Fibroblast of lung (primary cell): ENCODE data around the gene IGSF11. TPM values are rescaled to one million over a fixed set of nuclear protein-coding genes. Genes with fewer than 3 reads are reported as not detected.

ENCODE experiments used
- DNase-seq, 2 donors: peaks; one replicate each; pipeline versions ENCODE4 v3.0.0 to v3.0.0-alpha.2; 2010; ENCODE audit warnings: low read depth in 2 of 2
- H2AFZ ChIP-seq: 2 replicates; pipeline ENCODE4 v1.5.1; 2012; ENCODE audit warnings: low read length, control low read depth, inconsistent platforms
- H3K27ac ChIP-seq: 2 replicates; pipeline ENCODE4 v1.5.1; 2011; ENCODE audit warnings: low read length, control low read depth; ENCODE audit not compliant: insufficient read depth
- H3K27me3 ChIP-seq: 2 replicates; pipeline ENCODE4 v1.5.1; 2011; ENCODE audit warnings: mild to moderate bottlenecking, low read length; ENCODE audit not compliant: control insufficient read depth, insufficient read depth
- H3K36me3 ChIP-seq: 2 replicates; pipeline ENCODE4 v1.5.1; 2011; ENCODE audit warnings: low read length; ENCODE audit not compliant: control insufficient read depth, insufficient read depth
- H3K4me1 ChIP-seq: 2 replicates; pipeline ENCODE4 v1.5.1; 2011; ENCODE audit warnings: low read length; ENCODE audit not compliant: control insufficient read depth, insufficient read depth; ENCODE audit errors: extremely low read depth
- H3K4me2 ChIP-seq: 2 replicates; pipeline ENCODE4 v1.5.1; 2011; ENCODE audit warnings: low read length, control low read depth; ENCODE audit not compliant: insufficient read depth; ENCODE audit errors: extremely low read depth
- H3K4me3 ChIP-seq, 4 experiments: fragments of 200-600 bp in 1 of 4; sonication (generic) in 1 of 4; replicated peaks in 1 of 4; 2 replicates each; pipeline ENCODE4 v1.5.1; 2011 to 2016; ENCODE audit warnings: low read length in 4 of 4, low read depth in 3 of 4, mild to moderate bottlenecking in 3 of 4, control low read depth in 2 of 4, inconsistent platforms in 1 of 4, mixed read lengths in 1 of 4; ENCODE audit not compliant: insufficient read depth in 1 of 4; ENCODE audit errors: control extremely low read depth in 1 of 4
- H3K79me2 ChIP-seq: 2 replicates; pipeline ENCODE4 v1.5.1; 2012; ENCODE audit warnings: mild to moderate bottlenecking, low read length, inconsistent platforms; ENCODE audit not compliant: control insufficient read depth, insufficient read depth
- H3K9ac ChIP-seq: 2 replicates; pipeline ENCODE4 v1.5.1; 2011; ENCODE audit warnings: mild to moderate bottlenecking, low read length, control low read depth; ENCODE audit not compliant: insufficient read depth
- H3K9me3 ChIP-seq: 2 replicates; pipeline ENCODE4 v1.5.1; 2012; ENCODE audit warnings: low read depth, low read length; ENCODE audit not compliant: control insufficient read depth, insufficient read depth
- H4K20me1 ChIP-seq: 2 replicates; pipeline ENCODE4 v1.5.1; 2011; ENCODE audit warnings: low read length; ENCODE audit not compliant: control insufficient read depth, insufficient read depth; ENCODE audit errors: extremely low read depth
- EZH2 ChIP-seq: IDR thresholded peaks from 2 replicates; pipeline ENCODE4 v1.5.1; 2012; ENCODE audit warnings: low read length, control low read depth, mild to moderate bottlenecking; ENCODE audit errors: missing control alignments
- polyA minus RNA-seq: library from RNA; depleted of rRNA, polyadenylated mRNA; stranded (reverse); fragments of >200 nt; gene quantifications from 2 replicates; pipeline ENCODE4 v1.2.3, GENCODE V29; 2011; ENCODE audit warnings: low replicate concordance
- polyA plus RNA-seq, 2 donors: library from polyadenylated mRNA; depleted of rRNA in 1 of 2; stranded (reverse) in 1 of 2; unstranded in 1 of 2; fragments of >200 nt; gene quantifications; 2 replicates each; pipeline ENCODE4 v1.2.1, GENCODE V29; 2011 to 2012; ENCODE audit warnings: missing spikeins in 1 of 2
- total RNA-seq: library from RNA; depleted of rRNA; stranded (reverse); fragments of >200 nt; gene quantifications from 2 replicates; pipeline ENCODE4 v1.2.1, GENCODE V29; 2014
- TF ChIP-seq, protein P1 (sequence below), 2 donors: IDR thresholded peaks in 1 of 2; conservative IDR thresholded peaks in 1 of 2; 1 replicate in 1 of 2; 2 replicates in 1 of 2; pipeline ENCODE4 v1.5.1; 2011 to 2012; ENCODE audit warnings: low read length in 2 of 2, control low read depth in 1 of 2, inconsistent platforms in 1 of 2, low read depth in 1 of 2, mild to moderate bottlenecking in 1 of 2

The IGSF11 gene, protein sequence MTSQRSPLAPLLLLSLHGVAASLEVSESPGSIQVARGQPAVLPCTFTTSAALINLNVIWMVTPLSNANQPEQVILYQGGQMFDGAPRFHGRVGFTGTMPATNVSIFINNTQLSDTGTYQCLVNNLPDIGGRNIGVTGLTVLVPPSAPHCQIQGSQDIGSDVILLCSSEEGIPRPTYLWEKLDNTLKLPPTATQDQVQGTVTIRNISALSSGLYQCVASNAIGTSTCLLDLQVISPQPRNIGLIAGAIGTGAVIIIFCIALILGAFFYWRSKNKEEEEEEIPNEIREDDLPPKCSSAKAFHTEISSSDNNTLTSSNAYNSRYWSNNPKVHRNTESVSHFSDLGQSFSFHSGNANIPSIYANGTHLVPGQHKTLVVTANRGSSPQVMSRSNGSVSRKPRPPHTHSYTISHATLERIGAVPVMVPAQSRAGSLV
- total RNA-seq (under 0.01 and 0.26 TPM in 2 replicates), polyA plus RNA-seq (not detected in 2 replicates), polyA minus RNA-seq (not detected in 2 replicates)
- polyA plus RNA-seq (2012): not detected in 2 replicates

DNA sequence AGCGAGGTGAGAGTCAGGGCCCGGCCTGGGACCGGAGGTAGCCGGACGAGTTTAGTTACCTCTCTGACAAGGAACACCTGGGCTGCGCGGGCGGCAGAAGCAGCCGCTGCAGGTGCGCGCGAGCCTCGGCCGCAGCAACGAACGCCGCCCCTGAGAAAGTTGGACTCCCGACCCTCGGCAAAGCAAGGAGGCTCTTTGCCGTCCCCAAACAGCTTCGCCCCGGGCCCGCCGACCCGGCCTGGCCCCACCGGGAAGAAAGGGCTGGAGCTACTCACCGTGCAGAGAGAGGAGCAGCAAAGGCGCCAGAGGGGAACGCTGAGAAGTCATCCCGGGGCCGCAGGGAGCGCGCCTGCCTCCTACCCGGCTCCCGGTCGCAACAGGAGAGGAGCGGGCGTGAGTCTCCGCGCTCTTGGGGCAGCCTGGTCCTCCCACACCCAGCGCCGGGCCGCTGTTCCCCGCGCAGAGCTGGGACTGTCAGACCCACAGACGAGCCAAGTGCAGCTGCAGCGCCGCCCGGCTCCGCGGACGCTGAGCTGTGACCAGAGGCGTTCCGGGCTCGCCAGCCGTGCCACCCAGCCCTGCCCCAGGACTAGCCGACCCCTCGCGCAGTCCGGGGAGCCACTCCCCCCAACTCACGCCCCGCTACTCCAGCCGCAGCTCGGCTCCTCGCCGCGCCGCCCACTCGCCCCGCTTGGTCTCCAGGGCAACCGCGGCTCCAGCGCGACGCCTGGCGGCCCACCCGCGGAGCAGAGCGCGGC lies at the start of gene IGSF11:
Gene IGSF11, minus strand, starts transcription at position 591 of the 758 bp plus-strand sequence. Its CDS starts 264 bp downstream, at position 327.
- peaks cover 12% of the 10 kb centered on the region for H3K27me3 ChIP-seq
- H3K36me3 ChIP-seq: no peaks in the 10 kb centered on the region
- no peaks in the 10 kb centered on the region for H3K79me2 ChIP-seq
- peak within 1 kb of the TSS; percentile 80 for H3K4me2 ChIP-seq
- peak; percentile 26 to 55 for DNase-seq
- peak within 1 kb of the TSS; percentile 70 for H2AFZ ChIP-seq
- no peaks in the 10 kb centered on the region for H3K4me1 ChIP-seq
- no peaks in the 10 kb centered on the region for H3K9me3 ChIP-seq
- no peak within 1 kb of the TSS for H3K27ac ChIP-seq
- H3K4me3 ChIP-seq: peak within 1 kb of the TSS; percentile 46 to 58 (median 53)
- H4K20me1 ChIP-seq: no peaks in the 10 kb centered on the region
- TF ChIP-seq, protein P1, sequence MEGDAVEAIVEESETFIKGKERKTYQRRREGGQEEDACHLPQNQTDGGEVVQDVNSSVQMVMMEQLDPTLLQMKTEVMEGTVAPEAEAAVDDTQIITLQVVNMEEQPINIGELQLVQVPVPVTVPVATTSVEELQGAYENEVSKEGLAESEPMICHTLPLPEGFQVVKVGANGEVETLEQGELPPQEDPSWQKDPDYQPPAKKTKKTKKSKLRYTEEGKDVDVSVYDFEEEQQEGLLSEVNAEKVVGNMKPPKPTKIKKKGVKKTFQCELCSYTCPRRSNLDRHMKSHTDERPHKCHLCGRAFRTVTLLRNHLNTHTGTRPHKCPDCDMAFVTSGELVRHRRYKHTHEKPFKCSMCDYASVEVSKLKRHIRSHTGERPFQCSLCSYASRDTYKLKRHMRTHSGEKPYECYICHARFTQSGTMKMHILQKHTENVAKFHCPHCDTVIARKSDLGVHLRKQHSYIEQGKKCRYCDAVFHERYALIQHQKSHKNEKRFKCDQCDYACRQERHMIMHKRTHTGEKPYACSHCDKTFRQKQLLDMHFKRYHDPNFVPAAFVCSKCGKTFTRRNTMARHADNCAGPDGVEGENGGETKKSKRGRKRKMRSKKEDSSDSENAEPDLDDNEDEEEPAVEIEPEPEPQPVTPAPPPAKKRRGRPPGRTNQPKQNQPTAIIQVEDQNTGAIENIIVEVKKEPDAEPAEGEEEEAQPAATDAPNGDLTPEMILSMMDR (conservative IDR thresholded peaks at IDR 0.05 in 1 of 2, IDR thresholded peaks at IDR 0.05 in 1 of 2; ENCODE audit: low read depth in 1 of 2, low read length in 2 of 2): peak in 1 of 2 donors; percentile 13
- peak; percentile 56 for TF ChIP-seq EZH2
- no peak within 1 kb of the TSS for H3K9ac ChIP-seq

DNA sequence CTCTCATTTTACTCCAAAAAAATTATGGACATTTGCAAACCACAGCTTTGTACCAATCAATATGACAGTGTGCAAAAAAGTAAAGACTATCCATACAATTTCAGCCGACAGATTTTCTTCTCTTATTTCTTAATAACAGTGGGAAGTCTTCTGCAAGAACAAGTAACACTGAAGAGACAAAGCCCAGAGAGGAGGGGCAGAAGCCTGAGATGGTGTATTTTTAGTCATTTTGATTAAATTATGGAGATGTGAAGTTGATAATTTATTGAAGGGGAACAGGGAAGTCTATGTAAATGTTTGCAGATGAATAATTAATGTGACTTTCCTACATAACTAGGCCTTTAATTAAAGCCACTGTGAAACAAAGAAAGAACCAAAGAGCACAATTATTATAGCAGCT lies 45.7 kb upstream of the IGSF11 start:
- Histone ChIP-seq H3K79me2 (no peaks in the 10 kb centered on the region), H3K4me2 (no peak overlapping the region), H3K27ac (no peak overlapping the region), H3K36me3 (no peaks in the 10 kb centered on the region), H3K4me1 (no peaks in the 10 kb centered on the region), H4K20me1 (no peaks in the 10 kb centered on the region), H3K9ac (no peak overlapping the region), H3K4me3 (no peak overlapping the region), H3K9me3 (no peaks in the 10 kb centered on the region), H2AFZ (no peak overlapping the region), H3K27me3 (no peaks in the 10 kb centered on the region)
- TF ChIP-seq, protein P1 (conservative IDR thresholded peaks at IDR 0.05 in 1 of 2, IDR thresholded peaks at IDR 0.05 in 1 of 2; ENCODE audit: low read depth in 1 of 2, low read length in 2 of 2): no peak
- TF ChIP-seq EZH2: no peak
- no peak for DNase-seq
